ENCODE data around the gene IL31RA.
A peak's percentile ranks its signal among the peaks of the same experiment; 100 is the strongest.
"Not testable (repeated sequence)": the region's sequence is repeated elsewhere in the genome, so short reads cannot be mapped to it uniquely, and the experiment has no call there.

IL31RA gene

GRCh38 chr5:55850839-55851674 lies at the start of gene IL31RA:
TSS of gene IL31RA (plus strand) at chr5:55851357. CDS start at chr5:55851571, 214 bp downstream.
- DNase-seq = no peak

- DNase-seq = not testable (repeated sequence)
Observed at GRCh38 chr5:55808814-55809213, 42.3 kb upstream of the IL31RA start.

- DNase-seq = not testable (repeated sequence)
Observed at GRCh38 chr5:55815939-55816338, 35.2 kb upstream of the IL31RA start.

- DNase-seq = no peak
Observed at GRCh38 chr5:55816342-55816741, 34.8 kb upstream of the IL31RA start.

- DNase-seq = no peak
Observed at GRCh38 chr5:55817030-55817429, 34.1 kb upstream of the IL31RA start.

- DNase-seq = no peak
Observed at GRCh38 chr5:55820488-55820887, 30.7 kb upstream of the IL31RA start.

- DNase-seq = peak in 1 of 56 donors; percentile 17
Observed at GRCh38 chr5:55821731-55822512, 29.2 kb upstream of the IL31RA start.

- no peak for DNase-seq
Observed at GRCh38 chr5:55823151-55823796, 27.9 kb upstream of the IL31RA start.

GRCh38 chr5:55829956-55830355 lies 21.2 kb upstream of the IL31RA start:
- peak in 7 of 56 donors; percentile 0 to 12 (median 4) for DNase-seq

- no peak for DNase-seq
Observed at GRCh38 chr5:55832446-55832845, 18.7 kb upstream of the IL31RA start.

- DNase-seq = no peak
Observed at GRCh38 chr5:55836191-55836590, 15.0 kb upstream of the IL31RA start.

- DNase-seq = no peak
Observed at GRCh38 chr5:55841976-55842375, 9.2 kb upstream of the IL31RA start.

GRCh38 chr5:55847837-55848236 lies 3.3 kb upstream of the IL31RA start:
- DNase-seq = no peak

- DNase-seq = no peak
Observed at GRCh38 chr5:55848783-55849182, 2.4 kb upstream of the IL31RA start.

- DNase-seq = no peak
Observed at GRCh38 chr5:55851675-55851979, 470 bp downstream of the IL31RA start.

GRCh38 chr5:55852503-55852902 lies 1.3 kb downstream of the IL31RA start:
- DNase-seq = no peak

- DNase-seq = no peak
Observed at GRCh38 chr5:55853041-55853670, 2.0 kb downstream of the IL31RA start.

GRCh38 chr5:55853818-55854217 lies 2.7 kb downstream of the IL31RA start:
- DNase-seq = no peak

GRCh38 chr5:55855509-55855908 lies 4.4 kb downstream of the IL31RA start:
- no peak for DNase-seq

GRCh38 chr5:55856516-55857246 lies 5.5 kb downstream of the IL31RA start:
- no peak for DNase-seq

GRCh38 chr5:55857247-55857640 lies 6.1 kb downstream of the IL31RA start:
- no peak for DNase-seq

Data from nucleus accumbens (tissue), 56 donors.